GM12878 (cell line): ENCODE data around the gene QSOX1. TPM values are rescaled to one million over a fixed set of nuclear protein-coding genes. Genes with fewer than 3 reads are reported as not detected.

ENCODE experiments used
- E2F8 ChIP-seq: fragments of 450-650 bp; IDR thresholded peaks from 2 replicates; pipeline ENCODE4 v1.6.1; 2018; ENCODE audit warnings: mild to moderate bottlenecking, low read depth, moderate library complexity; ENCODE audit not compliant: partially characterized antibody
- EP300 ChIP-seq, 2 experiments: fragments of 150-350 bp in 1 of 2; IDR thresholded peaks; 2 replicates each; pipeline ENCODE4 v1.6.1; 2011 to 2012; ENCODE audit warnings: low read depth in 2 of 2, low read length in 2 of 2, borderline replicate concordance in 1 of 2, improper control_type of control experiment in 1 of 2, inconsistent platforms in 1 of 2; ENCODE audit not compliant: control insufficient read depth in 1 of 2
- LARP7 ChIP-seq: fragments of 450-650 bp; IDR thresholded peaks from 2 replicates; pipeline ENCODE4 v1.6.1; 2017; ENCODE audit warnings: mild to moderate bottlenecking
- RELA ChIP-seq: fragments of 450-650 bp; IDR thresholded peaks from 2 replicates; pipeline ENCODE4 v1.8.0; 2014; ENCODE audit warnings: borderline replicate concordance; ENCODE audit not compliant: partially characterized antibody
- SMARCA5 ChIP-seq: fragments of 450-650 bp; IDR thresholded peaks from 2 replicates; pipeline ENCODE4 v1.6.1; 2017; ENCODE audit warnings: mild to moderate bottlenecking
- TCF12 ChIP-seq: IDR thresholded peaks from 2 replicates; pipeline ENCODE4 v1.6.1; 2011; ENCODE audit warnings: low read depth, mild to moderate bottlenecking, low read length
- ZBTB40 ChIP-seq: fragments of 450-650 bp; IDR thresholded peaks from 2 replicates; pipeline ENCODE4 v1.6.1; 2016; ENCODE audit warnings: mild to moderate bottlenecking, moderate library complexity, borderline replicate concordance
- ZNF274 ChIP-seq: IDR thresholded peaks from one replicate; pipeline ENCODE4 v1.8.0; 2011; ENCODE audit not compliant: insufficient read length, insufficient read depth
- polyA plus RNA-seq, 11 experiments: library from polyadenylated mRNA; depleted of rRNA in 4 of 11; unstranded in 6 of 11; stranded (reverse) in 5 of 11; fragments of >200 nt; fragmentation: Nextera tagmentation in 4 of 11; fragmentation: Illumina TruSeq in 1 of 11; extraction: Ambion mirVana in 4 of 11; extraction: Trizol in 1 of 11; gene quantifications; 1 replicate in 1 of 11; 2 replicates in 10 of 11; pipeline versions ENCODE4 v1.2.1 to v1.2.3, GENCODE V29; 2011 to 2016; ENCODE audit warnings: inconsistent platforms in 2 of 11, missing spikeins in 2 of 11, low read depth in 1 of 11
- total RNA-seq, 4 experiments: library from RNA; depleted of rRNA in 3 of 4; stranded (reverse); fragments of >200 nt in 3 of 4; fragmentation: Illumina TruSeq in 1 of 4; extraction: Trizol in 1 of 4; gene quantifications; 2 replicates each; pipeline versions ENCODE4 v1.2.1 to v1.2.3, GENCODE V29; 2013 to 2021

QSOX1 gene
- total and polyA plus RNA-seq, 10 of the 15 experiments (the other 5 are each of a cell fraction or from before 2014, with no cell fraction given): 1.8 to 31.3 (median 11.2) TPM

GRCh38 chr1:180184041-180184440 is 29.4 kb downstream of the QSOX1 start (continued):
- TF ChIP-seq E2F8 (no peak), ZBTB40 (no peak), TCF12 (no peak), SMARCA5 (no peak), LARP7 (no peak), RELA (no peak), EP300 (IDR thresholded peaks at IDR 0.05; ENCODE audit: borderline replicate concordance in 1 of 2, control insufficient read depth in 1 of 2, low read depth in 2 of 2, low read length in 2 of 2) (no peak), ZNF274 (no peak)
